B cell (primary cell): Measurements from ENCODE around the gene MAN2A2.

ENCODE experiments used
- CTCF ChIP-seq: fragments of 200-600 bp; IDR thresholded peaks from one replicate; pipeline ENCODE4 v1.8.0; 2022; ENCODE audit warnings: antibody characterized with exemption, mild to moderate bottlenecking
- EZH2 ChIP-seq: IDR thresholded peaks from 2 replicates; pipeline ENCODE4 v1.6.1; 2012; ENCODE audit warnings: borderline replicate concordance, low read depth, mild to moderate bottlenecking, moderate library complexity, low read length; ENCODE audit not compliant: insufficient read depth, poor library complexity, severe bottlenecking

- no peak for TF ChIP-seq EZH2
- no peak for TF ChIP-seq CTCF
Measured at GRCh38 chr15:90905306-90906180, 2.4 kb downstream of the MAN2A2 start.
